AG04449 (cell line): ENCODE data around the gene RNLS.

Source experiments
- CTCF ChIA-PET: fragments of 350-600 bp; formaldehyde crosslinking; extraction: SDS; loops from one replicate; lab custom pipeline; 2021; ENCODE audit warnings: antibody characterized with exemption; lab: Yijun Ruan, JAX
- POLR2A ChIA-PET: fragments of 400-600, 350-600 bp; formaldehyde crosslinking; extraction: SDS; loops from one replicate; lab custom pipeline; 2020; ENCODE audit warnings: antibody characterized with exemption, inconsistent platforms; lab: Yijun Ruan, JAX
- DNase-seq: peaks from one replicate; pipeline ENCODE4 v3.0.0-alpha.2; 2010; ENCODE audit warnings: low read depth, low spot score
- H3K4me3 ChIP-seq: 2 replicates; pipeline ENCODE4 v1.5.1; 2011; ENCODE audit warnings: low read depth, mild to moderate bottlenecking, control low read depth, low read length
- TF ChIP-seq, protein P1 (sequence below): IDR thresholded peaks from one replicate; pipeline ENCODE4 v1.5.1; 2011; ENCODE audit warnings: mild to moderate bottlenecking, moderate library complexity, low read length, control low read depth, inconsistent platforms; ENCODE audit not compliant: insufficient read depth; ENCODE audit errors: missing control alignments

RNLS gene

DNA sequence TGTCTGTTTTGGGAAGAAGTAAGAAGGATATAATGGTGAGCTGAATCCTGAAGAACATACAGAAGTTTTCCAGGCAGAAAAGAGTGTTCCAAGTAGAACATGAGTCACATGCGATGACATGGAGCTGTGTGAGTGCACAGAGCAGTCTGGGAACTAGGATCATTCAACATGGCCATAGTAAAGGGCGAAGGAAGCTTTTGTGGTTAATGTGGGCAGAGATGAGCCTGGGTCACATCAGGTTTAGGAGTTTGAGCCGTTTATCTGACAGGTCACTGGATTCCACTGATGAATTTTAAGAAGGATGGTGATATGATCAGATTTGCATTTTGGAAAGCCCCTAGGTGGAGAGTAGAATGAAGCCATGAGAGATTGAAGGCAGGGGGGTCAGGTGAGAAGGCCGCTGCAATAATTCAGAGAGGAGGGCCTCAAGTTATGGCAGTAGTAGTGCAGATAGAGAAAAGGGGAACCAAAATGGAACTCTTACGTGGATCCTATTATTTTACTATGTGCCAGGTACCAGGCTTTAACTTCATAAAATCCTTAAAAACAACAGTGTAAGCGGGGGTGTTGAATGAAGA is 171.3 kb downstream of the RNLS start:
- TF ChIP-seq, protein P1, sequence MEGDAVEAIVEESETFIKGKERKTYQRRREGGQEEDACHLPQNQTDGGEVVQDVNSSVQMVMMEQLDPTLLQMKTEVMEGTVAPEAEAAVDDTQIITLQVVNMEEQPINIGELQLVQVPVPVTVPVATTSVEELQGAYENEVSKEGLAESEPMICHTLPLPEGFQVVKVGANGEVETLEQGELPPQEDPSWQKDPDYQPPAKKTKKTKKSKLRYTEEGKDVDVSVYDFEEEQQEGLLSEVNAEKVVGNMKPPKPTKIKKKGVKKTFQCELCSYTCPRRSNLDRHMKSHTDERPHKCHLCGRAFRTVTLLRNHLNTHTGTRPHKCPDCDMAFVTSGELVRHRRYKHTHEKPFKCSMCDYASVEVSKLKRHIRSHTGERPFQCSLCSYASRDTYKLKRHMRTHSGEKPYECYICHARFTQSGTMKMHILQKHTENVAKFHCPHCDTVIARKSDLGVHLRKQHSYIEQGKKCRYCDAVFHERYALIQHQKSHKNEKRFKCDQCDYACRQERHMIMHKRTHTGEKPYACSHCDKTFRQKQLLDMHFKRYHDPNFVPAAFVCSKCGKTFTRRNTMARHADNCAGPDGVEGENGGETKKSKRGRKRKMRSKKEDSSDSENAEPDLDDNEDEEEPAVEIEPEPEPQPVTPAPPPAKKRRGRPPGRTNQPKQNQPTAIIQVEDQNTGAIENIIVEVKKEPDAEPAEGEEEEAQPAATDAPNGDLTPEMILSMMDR = no peak
- CTCF ChIA-PET = interaction anchor here (1.8 kb wide), 1 partner anchor 10 kb away, joined by 5 read pairs; no protein-coding TSS in a partner anchor
- H3K4me3 ChIP-seq = no peak overlapping the region
- DNase-seq = no peak
- POLR2A ChIA-PET = no interaction called here

DNA sequence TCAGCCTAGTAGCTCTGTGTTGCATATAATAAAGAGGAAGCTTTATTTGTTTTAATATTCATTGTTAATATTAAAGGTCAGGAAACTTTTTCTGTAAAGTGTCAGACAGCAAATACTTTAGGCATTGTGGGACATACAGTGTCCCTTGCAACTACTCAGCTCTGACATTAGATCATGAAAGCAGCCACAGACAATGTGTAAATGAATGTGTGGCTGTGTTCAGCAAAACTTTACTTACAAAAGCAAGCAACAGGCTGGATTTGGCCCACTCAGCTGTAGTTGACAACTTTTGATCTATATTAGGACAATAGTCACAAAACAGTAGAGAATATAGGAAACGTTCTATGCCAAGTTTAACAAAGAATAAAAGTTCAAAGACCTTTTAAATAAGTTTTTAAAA is 173.3 kb downstream of the RNLS start:
- TF ChIP-seq, protein P1 = no peak
- CTCF ChIA-PET = interaction anchor here (2.6 kb wide), 1 partner anchor 21 kb away, joined by 9 read pairs; no protein-coding TSS in a partner anchor
- DNase-seq = no peak
- POLR2A ChIA-PET = no interaction called here
- no peak overlapping the region for H3K4me3 ChIP-seq

DNA sequence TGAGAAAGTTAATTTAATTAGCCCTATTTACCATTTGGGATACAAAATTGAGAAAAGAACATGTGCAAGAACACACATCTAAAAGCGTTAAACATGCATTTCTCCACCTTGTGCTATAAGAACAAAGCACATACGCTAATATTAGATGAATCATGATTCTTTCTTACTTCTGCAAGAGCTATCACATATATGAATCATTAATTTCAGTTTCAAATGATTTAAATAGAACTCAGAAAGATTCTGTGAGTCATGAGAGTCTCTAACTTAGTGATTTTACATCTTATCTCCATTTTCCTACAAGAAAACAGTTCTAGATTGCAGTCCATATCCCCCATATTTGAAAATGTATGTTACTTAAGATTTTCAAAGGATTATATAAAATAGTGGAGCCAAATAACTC is 173.9 kb downstream of the RNLS start:
- no peak overlapping the region for H3K4me3 ChIP-seq
- POLR2A ChIA-PET = no interaction called here
- CTCF ChIA-PET = interaction anchor here (2.6 kb wide), 1 partner anchor 20 kb away, joined by 9 read pairs; no protein-coding TSS in a partner anchor
- TF ChIP-seq, protein P1 = no peak
- DNase-seq = no peak

DNA sequence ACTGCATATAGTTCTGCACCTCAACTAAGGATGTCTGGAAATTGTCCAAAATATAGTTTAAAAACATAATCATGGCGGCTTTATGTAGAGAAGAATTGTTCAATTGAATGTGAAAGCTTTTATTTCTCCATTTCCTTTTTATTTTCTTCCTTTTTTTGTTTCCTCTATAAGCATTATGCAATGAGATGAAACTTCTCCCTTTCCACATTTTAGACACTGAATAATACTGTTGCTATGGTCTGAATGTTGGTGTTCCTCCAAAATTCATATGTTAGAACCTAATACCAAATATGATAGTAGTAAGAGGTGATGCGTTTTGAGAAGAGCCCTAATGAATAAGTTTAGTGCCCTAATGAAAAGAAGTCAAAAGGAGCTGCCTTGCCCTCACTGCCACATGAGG is 175.0 kb downstream of the RNLS start:
- DNase-seq = no peak
- TF ChIP-seq, protein P1 = no peak
- ChIA-PET POLR2A (no interaction called here), CTCF (interaction anchor here (2.6 kb wide), 1 partner anchor 19 kb away, joined by 9 read pairs; no protein-coding TSS in a partner anchor)
- H3K4me3 ChIP-seq = no peak overlapping the region

DNA sequence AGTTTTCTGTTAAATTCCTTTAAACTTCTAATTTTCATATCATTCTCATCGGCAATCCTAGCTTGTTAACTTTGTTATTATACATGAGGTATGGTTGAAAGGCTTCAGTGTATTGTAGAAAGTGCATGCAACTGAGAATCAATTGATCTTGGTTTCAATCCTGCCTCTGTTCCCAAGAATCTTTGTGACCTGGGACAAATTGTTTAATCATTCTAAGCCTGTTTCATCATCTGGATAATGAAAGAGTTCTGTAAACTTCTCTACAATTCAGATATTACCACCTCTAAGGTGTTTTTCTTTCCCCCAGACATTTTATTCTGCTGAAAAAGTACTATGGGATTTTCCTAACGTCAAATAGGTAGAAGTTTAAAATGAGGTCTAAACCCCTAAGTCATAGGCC is 179.0 kb downstream of the RNLS start:
- TF ChIP-seq, protein P1 = no peak
- POLR2A ChIA-PET = interaction anchor here (0.6 kb wide), 1 partner anchor 1229 kb away, joined by 8 read pairs; no protein-coding TSS in a partner anchor
- CTCF ChIA-PET = interaction anchor here (0.7 to 4.4 kb wide), 4 partner anchors 8 to 547 kb away, joined by 3 to 39 read pairs (median 4); no protein-coding TSS in a partner anchor
- no peak overlapping the region for H3K4me3 ChIP-seq
- DNase-seq = no peak

DNA sequence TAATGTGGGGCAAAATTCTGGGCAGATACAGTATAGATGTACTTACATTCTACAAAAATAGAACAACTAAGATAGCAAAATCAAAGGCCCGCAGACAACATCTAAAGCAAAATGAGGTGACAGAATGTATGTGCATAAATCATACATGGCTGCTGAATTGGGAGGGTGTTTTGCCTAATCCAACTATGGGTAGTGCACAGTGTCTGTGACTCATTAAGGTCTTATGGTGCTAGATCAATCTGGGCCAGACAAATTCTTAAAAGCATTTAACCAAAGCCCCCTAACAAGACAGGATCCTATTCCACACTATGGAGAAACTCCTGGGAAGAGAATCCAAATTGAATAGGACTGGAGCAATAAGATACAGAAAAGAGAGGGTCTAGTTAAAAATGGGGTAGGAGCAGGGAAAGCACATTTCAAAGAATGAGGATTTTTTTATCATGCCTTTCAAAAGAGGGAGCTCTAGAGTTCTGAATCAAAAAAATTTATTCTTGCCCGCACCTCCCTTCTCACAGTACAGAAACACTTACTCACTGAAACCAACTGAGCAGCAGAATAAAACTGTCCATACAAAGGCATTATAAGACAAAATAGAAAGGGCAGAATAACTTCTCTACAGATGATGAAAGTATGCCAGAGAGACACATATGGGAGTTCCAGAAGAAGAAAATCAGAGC is 181.3 kb downstream of the RNLS start:
- POLR2A ChIA-PET = no interaction called here

More for the DNA sequence above, 181.3 kb downstream of the RNLS start:
- DNase-seq = no peak
- no peak overlapping the region for H3K4me3 ChIP-seq
- CTCF ChIA-PET = interaction anchor here (0.6 to 4.4 kb wide), 14 partner anchors 10 to 582 kb away, joined by 3 to 39 read pairs (median 4); no protein-coding TSS in a partner anchor
- TF ChIP-seq, protein P1 = peak; percentile 23
